GM18907 (cell line): ENCODE data around the gene MAPK7.

Experiments
- ATAC-seq: cut with Tn5 transposase; IDR thresholded peaks from one replicate; pipeline ENCODE4 v1.9.1; 2021; ENCODE audit warnings: mild to moderate bottlenecking, moderate library complexity; ENCODE audit not compliant: unreplicated experiment

Gene MAPK7

GRCh38 chr17:19362277-19363113 lies 15.8 kb upstream of the MAPK7 start, which contains the start of gene B9D1:
Gene B9D1, minus strand, starts transcription at chr17:19362723. Its CDS starts 154 bp downstream, at chr17:19362569.
- ATAC-seq: peak; percentile 77

GRCh38 chr17:19363114-19363438 lies 15.2 kb upstream of the MAPK7 start:
- no peak for ATAC-seq

GRCh38 chr17:19363460-19364035 lies 14.8 kb upstream of the MAPK7 start:
- ATAC-seq: no peak

GRCh38 chr17:19364699-19365498 lies 13.4 kb upstream of the MAPK7 start:
- no peak for ATAC-seq

- ATAC-seq: no peak
Observed at GRCh38 chr17:19365499-19365817, 12.8 kb upstream of the MAPK7 start.

- ATAC-seq: no peak
Observed at GRCh38 chr17:19365833-19366636, 12.3 kb upstream of the MAPK7 start.

GRCh38 chr17:19366637-19366972 lies 11.7 kb upstream of the MAPK7 start:
- no peak for ATAC-seq

- no peak for ATAC-seq
Observed at GRCh38 chr17:19368229-19368628, 10.1 kb upstream of the MAPK7 start.

GRCh38 chr17:19369107-19369778 lies 9.1 kb upstream of the MAPK7 start:
- no peak for ATAC-seq

- ATAC-seq: no peak
Observed at GRCh38 chr17:19369846-19370492, 8.3 kb upstream of the MAPK7 start.

- ATAC-seq: peak; percentile 60
Observed at GRCh38 chr17:19370493-19370960, 7.8 kb upstream of the MAPK7 start.

GRCh38 chr17:19371259-19372010 lies 6.9 kb upstream of the MAPK7 start:
- no peak for ATAC-seq

- no peak for ATAC-seq
Observed at GRCh38 chr17:19372011-19372370, 6.3 kb upstream of the MAPK7 start.

- ATAC-seq: no peak
Observed at GRCh38 chr17:19372439-19372838, 5.9 kb upstream of the MAPK7 start.

GRCh38 chr17:19372866-19373504 lies 5.3 kb upstream of the MAPK7 start:
- ATAC-seq: no peak

- ATAC-seq: no peak
Observed at GRCh38 chr17:19374136-19374535, 4.2 kb upstream of the MAPK7 start.

GRCh38 chr17:19375732-19376131 lies 2.6 kb upstream of the MAPK7 start:
- no peak for ATAC-seq

GRCh38 chr17:19376811-19377210 lies 1.5 kb upstream of the MAPK7 start:
- ATAC-seq: no peak
